ENCODE data around the gene KIT.

- TF ChIP-seq EZH2 (IDR thresholded peaks at IDR 0.05; ENCODE audit: low read length): no peak
- no peak for TF ChIP-seq CTCF (optimal IDR thresholded peaks at IDR 0.05 in 1 of 3, IDR thresholded peaks at IDR 0.05 in 1 of 3, conservative IDR thresholded peaks at IDR 0.05 in 1 of 3; ENCODE audit: extremely low read depth in 1 of 3, insufficient read depth in 2 of 3, low read length in 3 of 3)
Measured at GRCh38 chr4:54716478-54717065, 58.8 kb downstream of the KIT start.

Measured in keratinocyte (primary cell).